Lower leg skin (tissue), 4 donors: Measurements from ENCODE around the gene BRF1. TPM values are rescaled to one million over a fixed set of nuclear protein-coding genes. Genes with fewer than 3 reads are reported as not detected.

ENCODE experiments used
- DNase-seq, 2 donors: peaks; one replicate each; pipeline ENCODE4 v3.0.0-alpha.2; 2019; ENCODE audit warnings: low spot score in 2 of 2
- H3K4me3 ChIP-seq: fragments of 200-600 bp; sonication (generic); 2 replicates; pipeline ENCODE4 v1.5.1; 2017; ENCODE audit warnings: mild to moderate bottlenecking, low read depth; ENCODE audit not compliant: poor library complexity, severe bottlenecking
- POLR2A ChIP-seq, 2 donors: fragments of 450-650 bp; IDR thresholded peaks; one replicate each; pipeline ENCODE4 v1.6.1; 2016 to 2017; ENCODE audit warnings: antibody characterized with exemption in 2 of 2, mild to moderate bottlenecking in 1 of 2, moderate library complexity in 1 of 2
- WGBS, 2 donors: methylation state at CpG; one replicate each; pipeline ENCODE4 v1.1.5; 2018; 5-methylcytosine and 5-hydroxymethylcytosine counted together
- intact Hi-C: fragments of 100-400 bp; cut with DNase I; formaldehyde crosslinking; loops from one replicate; pipeline ENCODE4 v1.15.0; 2023; ENCODE audit warnings: low total_unique reads
- total RNA-seq, 4 donors: library from RNA; depleted of rRNA; stranded (reverse); fragments of >200 nt; gene quantifications; one replicate each; pipeline ENCODE4 v1.1.0, GENCODE V29; 2016
- TF ChIP-seq, protein P1 (sequence below), 3 donors: fragments of 450-650 bp; IDR thresholded peaks; one replicate each; pipeline ENCODE4 v1.5.1; 2016; ENCODE audit warnings: antibody characterized with exemption in 3 of 3, mild to moderate bottlenecking in 3 of 3, moderate library complexity in 2 of 3

The BRF1 gene
- total RNA-seq, 4 donors from 2014 or later, result 32.7 to 74.5 (median 43.0) TPM

DNA sequence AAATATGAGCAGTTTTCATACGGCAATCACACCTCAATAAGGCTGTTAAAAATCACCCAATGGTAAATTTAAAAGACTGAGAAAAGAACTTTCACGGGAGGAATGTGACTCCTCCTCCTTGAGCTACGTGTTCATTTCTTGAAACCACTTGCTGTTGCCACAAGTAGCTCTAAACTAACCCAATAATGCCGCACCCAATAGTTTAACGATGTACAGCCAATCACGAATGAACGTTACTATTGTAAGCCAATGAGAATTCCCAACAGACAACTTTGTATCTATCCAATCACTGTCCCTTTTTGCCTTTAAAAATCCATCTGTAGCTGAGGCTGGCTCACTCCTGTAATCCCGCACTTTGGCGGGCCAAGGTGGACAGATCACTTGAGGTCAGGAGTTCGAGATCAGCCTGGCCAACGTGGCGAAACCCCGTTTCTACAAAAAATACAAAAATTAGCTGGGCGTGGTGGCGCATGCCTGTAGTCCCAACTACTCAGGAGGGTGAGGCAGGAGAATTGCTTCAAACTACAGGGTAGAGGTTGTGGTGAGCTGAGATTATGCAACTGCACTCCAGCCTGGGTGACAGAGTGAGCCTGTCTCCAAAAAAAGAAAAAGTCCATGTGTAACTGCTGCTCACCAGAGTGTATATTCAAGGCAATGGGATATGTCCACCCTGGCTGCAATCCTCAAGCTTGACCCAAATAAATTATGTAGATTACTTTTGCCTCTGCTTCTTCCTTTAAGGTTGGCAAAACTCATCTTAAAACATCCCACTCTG is 76.8 kb downstream of the BRF1 start:
- 84 to 93% methylated on average over 15 of the region's 15 CpGs for WGBS, 2 donors
- intact Hi-C loops, result no loop called here
- DNase-seq, result no peak
- H3K4me3 ChIP-seq, result no peak overlapping the region
- TF ChIP-seq POLR2A (IDR thresholded peaks at IDR 0.05), result no peak
- TF ChIP-seq, protein P1, sequence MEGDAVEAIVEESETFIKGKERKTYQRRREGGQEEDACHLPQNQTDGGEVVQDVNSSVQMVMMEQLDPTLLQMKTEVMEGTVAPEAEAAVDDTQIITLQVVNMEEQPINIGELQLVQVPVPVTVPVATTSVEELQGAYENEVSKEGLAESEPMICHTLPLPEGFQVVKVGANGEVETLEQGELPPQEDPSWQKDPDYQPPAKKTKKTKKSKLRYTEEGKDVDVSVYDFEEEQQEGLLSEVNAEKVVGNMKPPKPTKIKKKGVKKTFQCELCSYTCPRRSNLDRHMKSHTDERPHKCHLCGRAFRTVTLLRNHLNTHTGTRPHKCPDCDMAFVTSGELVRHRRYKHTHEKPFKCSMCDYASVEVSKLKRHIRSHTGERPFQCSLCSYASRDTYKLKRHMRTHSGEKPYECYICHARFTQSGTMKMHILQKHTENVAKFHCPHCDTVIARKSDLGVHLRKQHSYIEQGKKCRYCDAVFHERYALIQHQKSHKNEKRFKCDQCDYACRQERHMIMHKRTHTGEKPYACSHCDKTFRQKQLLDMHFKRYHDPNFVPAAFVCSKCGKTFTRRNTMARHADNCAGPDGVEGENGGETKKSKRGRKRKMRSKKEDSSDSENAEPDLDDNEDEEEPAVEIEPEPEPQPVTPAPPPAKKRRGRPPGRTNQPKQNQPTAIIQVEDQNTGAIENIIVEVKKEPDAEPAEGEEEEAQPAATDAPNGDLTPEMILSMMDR (IDR thresholded peaks at IDR 0.05), result no peak

DNA sequence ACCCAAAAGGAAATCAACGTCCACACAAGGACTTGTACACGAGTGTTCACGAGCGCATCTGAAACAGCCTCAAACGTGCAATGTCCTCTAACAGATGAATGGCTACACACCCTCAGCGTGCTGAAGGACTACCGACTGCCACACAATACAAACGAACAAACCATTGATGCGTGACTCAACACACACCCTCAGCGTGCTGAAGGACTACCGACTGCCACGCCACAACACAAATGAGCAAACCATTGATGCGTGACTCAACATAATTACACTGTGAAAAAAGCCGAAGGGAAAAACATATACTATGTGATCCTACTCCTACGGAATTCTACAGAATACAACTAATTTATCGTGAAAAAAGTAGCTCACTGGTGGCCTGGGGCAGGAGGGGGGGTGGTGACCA is 77.5 kb downstream of the BRF1 start:
- DNase-seq, result no peak
- no peak overlapping the region for H3K4me3 ChIP-seq
- TF ChIP-seq, protein P1 (IDR thresholded peaks at IDR 0.05), result no peak
- 95% methylated on average over 16 of the region's 16 CpGs for WGBS, 2 donors
- intact Hi-C loops, result no loop called here

DNA sequence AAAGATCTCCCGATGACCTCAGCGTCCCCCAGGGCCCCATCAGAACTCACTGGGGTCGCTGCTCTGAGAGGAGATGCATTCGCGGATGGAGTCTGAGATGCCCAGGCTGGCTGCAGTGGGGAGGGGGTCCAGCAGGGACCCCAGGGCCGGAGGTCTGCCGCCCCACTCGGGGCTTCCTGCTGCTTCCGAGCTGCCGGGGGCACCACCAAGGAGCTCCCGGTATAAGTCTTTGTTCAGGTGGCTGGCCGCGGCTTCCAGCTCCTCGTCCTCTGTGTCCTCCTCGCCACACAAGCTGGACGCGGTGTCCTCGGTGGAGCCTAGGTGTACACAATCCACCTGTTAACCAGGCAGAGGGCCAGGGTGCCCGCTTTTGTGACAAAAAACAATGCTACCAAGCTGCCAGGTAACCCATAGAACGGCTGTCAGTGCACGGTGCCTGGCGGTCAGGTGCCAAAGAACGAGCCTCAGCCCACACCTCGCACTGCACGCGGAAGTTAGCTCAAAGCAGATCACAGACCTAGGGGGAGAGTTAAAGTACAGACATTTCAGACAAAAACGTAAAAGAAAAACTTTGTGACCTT is 79.1 kb downstream of the BRF1 start:
- TF ChIP-seq, protein P1 (IDR thresholded peaks at IDR 0.05), result no peak
- no peak for TF ChIP-seq POLR2A (IDR thresholded peaks at IDR 0.05)
- no peak overlapping the region for H3K4me3 ChIP-seq
- WGBS, 2 donors, result 94 to 95% methylated on average over 24 to 27 of the region's 27 CpGs
- intact Hi-C loops, result no loop called here
- no peak for DNase-seq

GRCh38 chr14:105220699-105221597 is 79.9 kb downstream of the BRF1 start:
- intact Hi-C loops, result no loop called here
- no peak for DNase-seq
- no peak overlapping the region for H3K4me3 ChIP-seq
- WGBS, 2 donors, result 75 to 91% methylated on average over 22 to 29 of the region's 29 CpGs
- TF ChIP-seq POLR2A (IDR thresholded peaks at IDR 0.05), result no peak
- TF ChIP-seq, protein P1 (IDR thresholded peaks at IDR 0.05), result no peak

GRCh38 chr14:105219753-105220152 is 81.0 kb downstream of the BRF1 start:
- H3K4me3 ChIP-seq, result no peak overlapping the region
- DNase-seq, result no peak
- TF ChIP-seq POLR2A (IDR thresholded peaks at IDR 0.05), result no peak
- 94 to 98% methylated on average over 12 to 17 of the region's 17 CpGs for WGBS, 2 donors
- intact Hi-C loops, result no loop called here
